COR-L47 (cell line): Measurements from ENCODE around the gene POLA2.

ENCODE experiments used
- DNase-seq: peaks from one replicate; lab custom pipeline; 2025; lab: John Stamatoyannopoulos, UW

Gene POLA2

GRCh38 chr11:65307298-65308229, 45.8 kb downstream of the POLA2 start:
- no peak for DNase-seq

- DNase-seq = no peak
Observed at GRCh38 chr11:65308281-65308891, 46.6 kb downstream of the POLA2 start.

GRCh38 chr11:65309006-65309405, 47.2 kb downstream of the POLA2 start:
- DNase-seq = no peak

- DNase-seq = no peak
Observed at GRCh38 chr11:65310215-65310614, 48.5 kb downstream of the POLA2 start.

- DNase-seq = no peak
Observed at GRCh38 chr11:65310736-65311135, 49.0 kb downstream of the POLA2 start.

- no peak for DNase-seq
Observed at GRCh38 chr11:65311170-65311678, 49.5 kb downstream of the POLA2 start.

GRCh38 chr11:65314501-65315203, 52.9 kb downstream of the POLA2 start, which contains the start of gene CDC42EP2:
Gene CDC42EP2, plus strand, starts transcription at chr11:65314866. Its CDS starts 6,033 bp downstream, at chr11:65320899.
- DNase-seq = peak; percentile 55

- DNase-seq = peak; percentile 59
Observed at GRCh38 chr11:65315204-65315865, 53.6 kb downstream of the POLA2 start.

GRCh38 chr11:65315866-65316226, 54.1 kb downstream of the POLA2 start:
- no peak for DNase-seq

- DNase-seq = no peak
Observed at GRCh38 chr11:65316227-65317024, 54.7 kb downstream of the POLA2 start.

- peak; percentile 60 for DNase-seq
Observed at GRCh38 chr11:65317025-65317786, 55.4 kb downstream of the POLA2 start.

GRCh38 chr11:65320386-65321075, 58.8 kb downstream of the POLA2 start:
- no peak for DNase-seq

- DNase-seq = no peak
Observed at GRCh38 chr11:65321076-65321475, 59.3 kb downstream of the POLA2 start.

GRCh38 chr11:65321828-65322485, 60.2 kb downstream of the POLA2 start:
- no peak for DNase-seq

- DNase-seq = no peak
Observed at GRCh38 chr11:65323813-65324212, 62.1 kb downstream of the POLA2 start.

GRCh38 chr11:65325435-65325834, 63.7 kb downstream of the POLA2 start:
- no peak for DNase-seq

- DNase-seq = no peak
Observed at GRCh38 chr11:65327021-65327420, 65.3 kb downstream of the POLA2 start.

- DNase-seq = no peak
Observed at GRCh38 chr11:65329478-65329877, 67.7 kb downstream of the POLA2 start.

- peak; percentile 92 for DNase-seq
Observed at GRCh38 chr11:65329944-65330403, 68.2 kb downstream of the POLA2 start.
